Adrenal gland (tissue), 5 donors: ENCODE data around the gene ROCK2.

ENCODE experiments used
- POLR2A ChIP-seq, 2 donors: fragments of 450-650 bp; IDR thresholded peaks; one replicate each; pipeline ENCODE4 v1.6.1; 2017; ENCODE audit warnings: antibody characterized with exemption in 2 of 2, mild to moderate bottlenecking in 2 of 2, moderate library complexity in 1 of 2
- TF ChIP-seq, protein P1 (sequence below), 6 experiments: fragments of 450-650 bp in 4 of 6; fragments of 200-600 bp in 2 of 6; sonication (generic) in 1 of 6; IDR thresholded peaks; 1 replicate in 5 of 6; 2 replicates in 1 of 6; pipeline versions ENCODE4 v1.5.1 to v1.8.0; 2016 to 2021; ENCODE audit warnings: antibody characterized with exemption in 6 of 6, mild to moderate bottlenecking in 2 of 6, moderate library complexity in 1 of 6
- donor health status: DM: no; HTN: no; CAD: no.

DNA sequence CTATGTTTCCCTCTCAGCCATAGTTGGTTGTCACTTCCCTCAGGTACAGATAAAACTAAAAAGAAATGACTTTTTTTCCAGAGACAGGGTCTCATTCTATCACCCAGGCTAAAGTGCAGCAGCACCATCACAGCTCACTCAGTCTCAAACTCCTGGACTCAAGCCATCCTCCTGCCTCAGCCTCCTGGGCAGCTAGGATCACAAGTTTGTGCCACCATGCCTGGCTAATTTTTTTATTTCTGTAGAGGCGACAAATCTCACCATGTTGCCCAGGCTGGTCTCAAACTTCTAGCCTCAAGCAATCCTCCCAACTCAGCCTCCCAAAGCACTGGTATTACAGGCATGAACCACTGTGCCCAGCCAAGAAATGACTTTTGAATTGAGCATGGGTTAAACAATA, 8.2 kb downstream of the ROCK2 start:
- TF ChIP-seq, protein P1, sequence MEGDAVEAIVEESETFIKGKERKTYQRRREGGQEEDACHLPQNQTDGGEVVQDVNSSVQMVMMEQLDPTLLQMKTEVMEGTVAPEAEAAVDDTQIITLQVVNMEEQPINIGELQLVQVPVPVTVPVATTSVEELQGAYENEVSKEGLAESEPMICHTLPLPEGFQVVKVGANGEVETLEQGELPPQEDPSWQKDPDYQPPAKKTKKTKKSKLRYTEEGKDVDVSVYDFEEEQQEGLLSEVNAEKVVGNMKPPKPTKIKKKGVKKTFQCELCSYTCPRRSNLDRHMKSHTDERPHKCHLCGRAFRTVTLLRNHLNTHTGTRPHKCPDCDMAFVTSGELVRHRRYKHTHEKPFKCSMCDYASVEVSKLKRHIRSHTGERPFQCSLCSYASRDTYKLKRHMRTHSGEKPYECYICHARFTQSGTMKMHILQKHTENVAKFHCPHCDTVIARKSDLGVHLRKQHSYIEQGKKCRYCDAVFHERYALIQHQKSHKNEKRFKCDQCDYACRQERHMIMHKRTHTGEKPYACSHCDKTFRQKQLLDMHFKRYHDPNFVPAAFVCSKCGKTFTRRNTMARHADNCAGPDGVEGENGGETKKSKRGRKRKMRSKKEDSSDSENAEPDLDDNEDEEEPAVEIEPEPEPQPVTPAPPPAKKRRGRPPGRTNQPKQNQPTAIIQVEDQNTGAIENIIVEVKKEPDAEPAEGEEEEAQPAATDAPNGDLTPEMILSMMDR (IDR thresholded peaks at IDR 0.05): no peak
- no peak for TF ChIP-seq POLR2A (IDR thresholded peaks at IDR 0.05)
